OCI-LY3 (cell line): ENCODE results near the gene SLC13A2.

ENCODE experiments used
- H2AFZ ChIP-seq: fragments of 200-600, 300-600 bp; shearing (Covaris generic); 2 replicates; pipeline ENCODE4 v1.6.0; 2014; ENCODE audit warnings: antibody characterized with exemption, low read depth, low read length
- H3K27ac ChIP-seq: fragments of 200-600, 300-600 bp; sonication (generic); 2 replicates; pipeline ENCODE4 v1.5.1; 2014; ENCODE audit warnings: mild to moderate bottlenecking, low read length, moderate library complexity, mixed read lengths
- H3K27me3 ChIP-seq: fragments of 200-600, 300-600 bp; sonication (generic); 2 replicates; pipeline ENCODE4 v1.6.1; 2014; ENCODE audit warnings: low read depth, low read length, mixed read lengths
- H3K36me3 ChIP-seq: fragments of 200-600, 300-600 bp; sonication (generic); replicated peaks from 2 replicates; pipeline ENCODE3; 2014; ENCODE audit warnings: low read depth, low read length, mixed read lengths
- H3K4me1 ChIP-seq: fragments of 300-600, 200-600 bp; sonication (generic); 2 replicates; pipeline ENCODE4 v1.6.1; 2014; ENCODE audit warnings: low read length, mixed read lengths
- H3K4me2 ChIP-seq: fragments of 200-600, 300-600 bp; sonication (generic); 2 replicates; pipeline ENCODE4 v1.6.1; 2014; ENCODE audit warnings: low read length, mixed read lengths
- H3K4me3 ChIP-seq: fragments of 300-600, 200-600 bp; sonication (generic); 2 replicates; pipeline ENCODE4 v1.5.1; 2014; ENCODE audit warnings: antibody characterized with exemption, mild to moderate bottlenecking, low read length, moderate library complexity
- H3K79me2 ChIP-seq: fragments of 300-600, 200-600 bp; shearing (Covaris generic); 2 replicates; pipeline ENCODE4 v1.6.1; 2014; ENCODE audit warnings: mild to moderate bottlenecking, low read length, mixed read lengths
- H3K9ac ChIP-seq: fragments of 300-600, 200-600 bp; shearing (Covaris generic); 2 replicates; pipeline ENCODE4 v1.6.0; 2014; ENCODE audit warnings: mild to moderate bottlenecking, low read length, moderate library complexity
- H3K9me3 ChIP-seq: fragments of 200-600, 300-600 bp; shearing (Covaris generic); 2 replicates; pipeline ENCODE4 v1.6.1; 2014; ENCODE audit warnings: low read length, mixed read lengths; ENCODE audit not compliant: insufficient read depth
- H4K20me1 ChIP-seq: fragments of 200-600, 300-600 bp; sonication (generic); 2 replicates; pipeline ENCODE4 v1.6.1; 2016; ENCODE audit warnings: low read length, mixed read lengths; ENCODE audit not compliant: insufficient read depth
- CTCF ChIP-seq: fragments of 200-600, 300-600 bp; sonication (generic); IDR thresholded peaks from 2 replicates; pipeline ENCODE4 v1.5.1; 2014; ENCODE audit warnings: antibody characterized with exemption, low read length, low read depth
- EZH2phosphoT487 ChIP-seq: fragments of 200-600 bp; shearing (Covaris generic); IDR thresholded peaks from 2 replicates; pipeline ENCODE4 v1.6.1; 2018; ENCODE audit warnings: antibody characterized with exemption, mixed run types, low read depth

The SLC13A2 gene

DNA sequence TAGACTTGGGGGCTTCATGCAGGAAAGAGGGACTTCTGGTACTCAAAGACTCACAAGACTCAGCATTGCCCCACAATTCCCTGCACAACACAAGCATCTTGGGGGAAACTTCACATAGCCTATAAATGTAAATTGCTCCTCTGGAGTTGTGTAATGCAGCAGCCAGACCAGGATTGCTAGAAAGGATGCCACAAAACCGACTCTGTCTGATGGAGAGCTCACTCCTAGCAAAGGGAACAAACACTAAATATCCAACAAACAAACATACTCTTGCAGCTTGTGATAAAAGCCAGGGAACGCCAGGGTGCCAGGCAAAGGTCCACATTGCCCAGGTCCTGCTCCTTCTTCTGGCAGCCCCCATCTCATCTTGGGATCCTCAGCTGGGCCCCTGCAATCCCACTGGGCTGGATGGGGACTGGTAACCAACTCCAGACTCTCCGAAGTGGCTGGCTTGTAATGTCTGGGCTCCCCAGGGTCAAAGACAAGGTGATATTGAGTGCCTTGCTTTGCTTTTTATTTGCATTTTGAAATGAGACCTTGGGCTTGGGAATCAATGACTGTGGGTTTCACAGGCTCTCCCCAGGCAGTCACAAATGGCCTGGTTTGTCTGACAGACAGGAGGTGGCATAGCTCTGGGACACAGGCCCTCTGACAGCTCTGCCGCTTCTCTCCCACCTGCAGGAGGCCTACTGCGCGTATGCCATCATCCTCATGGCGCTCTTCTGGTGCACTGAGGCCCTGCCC, 15.3 kb downstream of the SLC13A2 start:
- no peaks in the 10 kb centered on the region for H3K9me3 ChIP-seq
- no peak overlapping the region for H3K4me3 ChIP-seq
- H3K27me3 ChIP-seq: peaks cover 15% of the 10 kb centered on the region
- H4K20me1 ChIP-seq: no peaks in the 10 kb centered on the region
- peaks cover 16% of the 10 kb centered on the region for H3K4me1 ChIP-seq
- no peak overlapping the region for H3K9ac ChIP-seq
- H3K79me2 ChIP-seq: no peaks in the 10 kb centered on the region
- no peak overlapping the region for H3K4me2 ChIP-seq
- no peak overlapping the region for H3K27ac ChIP-seq
- no peaks in the 10 kb centered on the region for H3K36me3 ChIP-seq
- no peak overlapping the region for H2AFZ ChIP-seq
- TF ChIP-seq EZH2phosphoT487: no peak
- no peak; the same call in 1 of the 2 replicates for TF ChIP-seq CTCF

GRCh38 chr17:28491286-28491685, 17.8 kb downstream of the SLC13A2 start:
- Histone ChIP-seq H3K36me3 (no peaks in the 10 kb centered on the region), H3K27ac (no peak overlapping the region), H3K27me3 (peaks cover 15% of the 10 kb centered on the region), H3K4me2 (no peak overlapping the region), H3K4me3 (no peak overlapping the region), H2AFZ (no peak overlapping the region), H3K4me1 (peaks cover 7% of the 10 kb centered on the region), H3K79me2 (no peaks in the 10 kb centered on the region), H3K9ac (no peak overlapping the region), H4K20me1 (no peaks in the 10 kb centered on the region), H3K9me3 (no peaks in the 10 kb centered on the region)
- no peak for TF ChIP-seq CTCF
- TF ChIP-seq EZH2phosphoT487: no peak

DNA sequence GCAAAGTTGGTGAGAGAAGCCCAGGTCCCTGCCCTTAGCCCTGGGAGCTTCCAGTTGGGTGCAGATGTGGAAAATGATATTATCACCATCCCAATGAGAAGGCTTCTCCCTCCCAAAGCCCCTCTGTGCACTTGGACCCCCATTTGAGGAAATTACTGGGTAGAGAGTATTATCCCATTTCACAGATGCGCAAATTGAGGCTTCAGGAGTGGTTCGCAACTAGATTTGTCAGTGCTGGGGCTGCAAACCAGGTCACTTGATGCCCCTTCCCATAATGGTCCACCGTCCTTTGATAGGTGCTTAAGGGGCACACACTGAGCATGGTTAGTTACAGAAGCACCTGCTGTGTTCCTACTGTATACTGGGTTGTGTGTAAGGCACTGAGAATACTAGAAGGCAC, 18.4 kb downstream of the SLC13A2 start:
- Histone ChIP-seq H3K36me3 (no peaks in the 10 kb centered on the region), H3K4me2 (no peak overlapping the region), H2AFZ (no peak overlapping the region), H3K4me1 (peaks cover 7% of the 10 kb centered on the region), H3K27me3 (peaks cover 15% of the 10 kb centered on the region), H4K20me1 (no peaks in the 10 kb centered on the region), H3K9me3 (no peaks in the 10 kb centered on the region), H3K4me3 (no peak overlapping the region), H3K9ac (no peak overlapping the region), H3K27ac (no peak overlapping the region), H3K79me2 (no peaks in the 10 kb centered on the region)
- TF ChIP-seq EZH2phosphoT487: no peak
- no peak for TF ChIP-seq CTCF

- peaks cover 15% of the 10 kb centered on the region for H3K27me3 ChIP-seq
- H3K27ac ChIP-seq: no peak overlapping the region
- H3K4me2 ChIP-seq: no peak overlapping the region
- H3K4me3 ChIP-seq: no peak overlapping the region
- no peaks in the 10 kb centered on the region for H4K20me1 ChIP-seq
- H3K9ac ChIP-seq: no peak overlapping the region
- H2AFZ ChIP-seq: no peak overlapping the region
- TF ChIP-seq CTCF: peak; percentile 26
- TF ChIP-seq EZH2phosphoT487: no peak
- peaks cover 7% of the 10 kb centered on the region for H3K4me1 ChIP-seq
- H3K79me2 ChIP-seq: no peaks in the 10 kb centered on the region
- H3K9me3 ChIP-seq: no peaks in the 10 kb centered on the region
- H3K36me3 ChIP-seq: no peaks in the 10 kb centered on the region
These were observed 19.2 kb downstream of the SLC13A2 start for GRCh38 chr17:28492352-28493310.
